Right lobe of liver (tissue), 6 donors: ENCODE results near the gene RSBN1L. TPM values are rescaled to one million over a fixed set of nuclear protein-coding genes. Genes with fewer than 3 reads are reported as not detected.

ENCODE experiments used
- ATAC-seq, 4 donors: fragments of 200-7000 bp; cut with Tn5 transposase; one replicate each; pipeline ENCODE4 v1.9.1; 2020; ENCODE audit warnings: mild to moderate bottlenecking in 4 of 4, moderate library complexity in 4 of 4
- DNase-seq, 3 donors: peaks; one replicate each; pipeline ENCODE4 v3.0.0-alpha.2; 2020
- H3K27ac ChIP-seq, 3 donors: fragments of 200-600 bp; one replicate each; pipeline ENCODE4 v1.8.0; 2022
- H3K27me3 ChIP-seq, 2 donors: fragments of 200-600 bp; one replicate each; pipeline ENCODE4 v1.8.0; 2022
- H3K36me3 ChIP-seq, 4 donors: fragments of 200-600 bp; sonication (generic) in 1 of 4; one replicate each; pipeline versions ENCODE4 v1.5.1 to v1.8.0; 2017 to 2022; ENCODE audit warnings: control low read depth in 1 of 4
- H3K4me1 ChIP-seq, 4 donors: fragments of 200-600 bp; sonication (generic) in 1 of 4; one replicate each; pipeline versions ENCODE4 v1.5.1 to v1.8.0; 2017 to 2022; ENCODE audit warnings: control low read depth in 1 of 4
- H3K4me3 ChIP-seq, 3 donors: fragments of 200-600 bp; one replicate each; pipeline ENCODE4 v1.8.0; 2022
- H3K9me3 ChIP-seq, 4 donors: fragments of 200-600 bp; sonication (generic) in 1 of 4; one replicate each; pipeline versions ENCODE4 v1.5.1 to v1.8.0; 2017 to 2022; ENCODE audit warnings: control low read depth in 1 of 4
- POLR2A ChIP-seq: fragments of 450-650 bp; IDR thresholded peaks from one replicate; pipeline ENCODE4 v1.6.1; 2017; ENCODE audit warnings: antibody characterized with exemption, mild to moderate bottlenecking
- WGBS: methylation state at CpG from one replicate; pipeline ENCODE4 v1.1.6; 2018; ENCODE audit warnings: low coverage, low lambda C conversion rate; ENCODE audit not compliant: insufficient coverage; ENCODE audit errors: missing lambda C conversion rate; 5-methylcytosine and 5-hydroxymethylcytosine counted together
- intact Hi-C, 2 donors: fragments of 100-400 bp; cut with DNase I; formaldehyde crosslinking; loops; one replicate each; pipeline versions ENCODE4 v1.11.2 to v1.14.1; 2022
- total RNA-seq, 6 experiments: library from RNA; depleted of rRNA in 2 of 6; stranded (reverse); fragments of >200 nt in 2 of 6; fragmentation: NEBNext Ultra II Directional in 3 of 6; extraction: Animal tissue kit (Norgen Biotek cat#: 25700) in 3 of 6; gene quantifications; one replicate each; pipeline versions ENCODE4 v1.1.0 to v1.2.4, GENCODE V29; 2016 to 2023
- TF ChIP-seq, protein P1 (sequence below), 4 donors: fragments of 200-600 bp in 3 of 4; fragments of 450-650 bp in 1 of 4; IDR thresholded peaks; one replicate each; pipeline versions ENCODE4 v1.5.1 to v1.8.0; 2016 to 2022; ENCODE audit warnings: antibody characterized with exemption in 4 of 4, mild to moderate bottlenecking in 2 of 4
- donor health status: DM: no; HTN: yes; CAD: no.
- donor health status: DM: no; HTN: no; CAD: no.
- donor health status: DM: no; HTN: no; CAD: no.
- donor health status: DM: no; HTN: yes; CAD: no.
- donor health status: DM: no; HTN: yes; CAD: no.

The RSBN1L gene
- total RNA-seq, 6 experiments from 2014 or later = 8.2 to 10.4 (median 8.8) TPM

DNA sequence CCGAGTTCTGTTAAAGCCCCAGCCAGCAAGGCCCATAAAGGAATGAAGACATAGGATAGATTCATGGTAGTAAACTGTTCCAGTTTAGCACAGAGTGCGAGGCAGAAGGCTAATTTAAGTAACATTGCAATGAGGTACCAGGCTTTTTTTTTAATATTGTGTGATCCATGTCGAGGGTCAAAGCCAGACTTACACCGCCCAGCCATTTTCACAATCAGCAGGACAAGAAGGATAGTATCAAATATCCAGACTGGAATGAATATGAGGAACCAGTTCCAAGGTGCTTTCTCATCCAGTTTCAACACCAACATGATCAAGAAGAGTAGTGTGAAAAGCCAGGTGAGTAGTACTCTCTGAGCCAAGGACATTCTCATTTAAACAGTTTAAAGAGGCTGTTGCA, 97.7 kb downstream of the RSBN1L start:
- intact Hi-C loops = no loop called here
- no peak for TF ChIP-seq POLR2A
- TF ChIP-seq, protein P1, sequence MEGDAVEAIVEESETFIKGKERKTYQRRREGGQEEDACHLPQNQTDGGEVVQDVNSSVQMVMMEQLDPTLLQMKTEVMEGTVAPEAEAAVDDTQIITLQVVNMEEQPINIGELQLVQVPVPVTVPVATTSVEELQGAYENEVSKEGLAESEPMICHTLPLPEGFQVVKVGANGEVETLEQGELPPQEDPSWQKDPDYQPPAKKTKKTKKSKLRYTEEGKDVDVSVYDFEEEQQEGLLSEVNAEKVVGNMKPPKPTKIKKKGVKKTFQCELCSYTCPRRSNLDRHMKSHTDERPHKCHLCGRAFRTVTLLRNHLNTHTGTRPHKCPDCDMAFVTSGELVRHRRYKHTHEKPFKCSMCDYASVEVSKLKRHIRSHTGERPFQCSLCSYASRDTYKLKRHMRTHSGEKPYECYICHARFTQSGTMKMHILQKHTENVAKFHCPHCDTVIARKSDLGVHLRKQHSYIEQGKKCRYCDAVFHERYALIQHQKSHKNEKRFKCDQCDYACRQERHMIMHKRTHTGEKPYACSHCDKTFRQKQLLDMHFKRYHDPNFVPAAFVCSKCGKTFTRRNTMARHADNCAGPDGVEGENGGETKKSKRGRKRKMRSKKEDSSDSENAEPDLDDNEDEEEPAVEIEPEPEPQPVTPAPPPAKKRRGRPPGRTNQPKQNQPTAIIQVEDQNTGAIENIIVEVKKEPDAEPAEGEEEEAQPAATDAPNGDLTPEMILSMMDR (IDR thresholded peaks at IDR 0.05) = no peak
- no peaks in the 10 kb centered on the region for H3K9me3 ChIP-seq
- H3K27me3 ChIP-seq = no peaks in the 10 kb centered on the region
- H3K4me1 ChIP-seq = peaks cover 0 to 23% (median 0%) of the 10 kb centered on the region in 4 donors
- H3K4me3 ChIP-seq = no peak overlapping the region
- no peaks in the 10 kb centered on the region for H3K36me3 ChIP-seq
- 88% methylated on average over 4 of the region's 4 CpGs for WGBS
- H3K27ac ChIP-seq = no peak overlapping the region
- ATAC-seq (no peak), DNase-seq (no peak)

DNA sequence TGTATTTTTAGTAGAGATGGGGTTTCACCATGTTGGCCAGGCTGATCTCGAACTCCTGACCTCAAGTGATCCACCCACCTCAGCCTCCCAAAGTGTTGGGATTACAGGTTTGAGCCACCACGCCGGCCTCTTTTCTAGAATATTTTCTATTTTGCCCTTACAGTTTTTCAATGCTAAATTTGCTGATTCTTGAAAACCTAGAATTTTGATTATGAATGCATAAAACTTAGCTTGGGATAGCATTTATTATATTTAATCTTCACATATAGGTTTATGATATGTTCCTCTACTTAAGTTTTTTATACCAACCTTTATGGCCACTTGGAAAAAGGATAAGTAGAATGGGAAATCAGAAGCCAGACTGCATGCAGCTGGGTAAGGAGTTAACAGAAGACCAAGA, 99.8 kb downstream of the RSBN1L start:
- 67% methylated on average over 2 of the region's 3 CpGs for whole genome bisulfite sequencing

GRCh38 chr7:77796960-77797359, 100.7 kb downstream of the RSBN1L start:
- Histone ChIP-seq H3K36me3 (no peaks in the 10 kb centered on the region), H3K27me3 (no peaks in the 10 kb centered on the region), H3K27ac (peak overlapping the region in 1 of 3 donors; percentile 3), H3K9me3 (no peaks in the 10 kb centered on the region), H3K4me3 (peak overlapping the region; percentile 88 to 93 (median 91)), H3K4me1 (peaks cover 0 to 17% (median 0%) of the 10 kb centered on the region in 4 donors)
- intact Hi-C loops = no loop called here
- TF ChIP-seq, protein P1 (IDR thresholded peaks at IDR 0.05) = no peak
- TF ChIP-seq POLR2A = no peak
- DNase-seq = no peak
- ATAC-seq = no peak
- WGBS = 54% methylated on average over 5 of the region's 5 CpGs

More for the DNA sequence above, 99.8 kb downstream of the RSBN1L start:
- no peak for TF ChIP-seq POLR2A
- TF ChIP-seq, protein P1 (IDR thresholded peaks at IDR 0.05) = no peak
- Histone ChIP-seq H3K4me1 (peaks cover 0 to 23% (median 0%) of the 10 kb centered on the region in 4 donors), H3K4me3 (no peak overlapping the region), H3K27ac (no peak overlapping the region), H3K36me3 (no peaks in the 10 kb centered on the region), H3K9me3 (no peaks in the 10 kb centered on the region), H3K27me3 (no peaks in the 10 kb centered on the region)
- intact Hi-C loops = no loop called here
- DNase-seq (no peak), ATAC-seq (no peak)

DNA sequence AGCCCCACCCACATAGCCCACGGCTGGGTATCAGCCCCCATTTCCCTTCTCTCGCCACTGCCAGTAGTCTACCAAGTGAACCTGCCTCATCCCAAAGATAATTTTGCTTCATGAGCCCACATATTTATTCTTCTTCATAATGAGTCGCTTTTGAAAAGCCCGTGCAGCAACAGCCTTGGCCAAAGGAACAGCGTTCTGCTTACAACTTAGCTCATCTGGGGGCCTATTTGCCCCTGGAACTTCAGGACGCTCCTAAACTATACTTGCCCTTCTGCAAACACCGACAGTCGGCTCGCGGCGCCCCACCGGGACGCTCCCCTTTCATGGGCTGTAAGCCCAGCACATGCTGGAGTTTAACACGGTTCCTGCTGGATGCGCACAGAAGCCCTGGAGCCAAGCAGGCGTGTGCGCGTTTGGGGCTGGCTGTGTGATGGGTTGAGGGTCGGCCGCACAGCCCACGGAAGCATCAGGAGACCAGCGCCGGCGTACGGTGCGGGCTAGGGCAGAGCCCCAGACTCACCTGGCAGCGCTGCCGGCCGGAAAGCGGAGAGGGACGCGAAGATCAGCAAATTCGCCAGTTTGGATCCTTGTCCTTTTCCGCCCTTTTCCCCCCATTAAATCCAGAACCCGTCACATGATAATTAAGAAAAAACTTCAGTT, 101.6 kb downstream of the RSBN1L start:
- H3K36me3 ChIP-seq = no peaks in the 10 kb centered on the region
- H3K9me3 ChIP-seq = no peaks in the 10 kb centered on the region
- peaks cover 0 to 10% (median 0%) of the 10 kb centered on the region in 4 donors for H3K4me1 ChIP-seq
- H3K27me3 ChIP-seq = no peaks in the 10 kb centered on the region
- DNase-seq (peak in 1 of 3 donors; percentile 60), ATAC-seq (peak; percentile 12 to 20 (median 16))
- no peak for TF ChIP-seq POLR2A
- TF ChIP-seq, protein P1 (IDR thresholded peaks at IDR 0.05) = no peak
- H3K27ac ChIP-seq = peak overlapping the region; percentile 75 to 88 (median 82)
- intact Hi-C loops = no loop called here
- H3K4me3 ChIP-seq = peak overlapping the region; percentile 88 to 93 (median 91)
- WGBS = 0% methylated on average over 17 of the region's 35 CpGs
